HG03520 (cell line): Measurements from ENCODE around the gene ZFAND2A.
"Not testable (repeated sequence)": the region's sequence is repeated elsewhere in the genome, so short reads cannot be mapped to it uniquely, and the experiment has no call there.

Source experiments
- ATAC-seq: cut with Tn5 transposase; IDR thresholded peaks from one replicate; pipeline ENCODE4 v1.9.1; 2021; ENCODE audit warnings: mild to moderate bottlenecking, moderate library complexity; ENCODE audit not compliant: unreplicated experiment

The ZFAND2A gene

DNA sequence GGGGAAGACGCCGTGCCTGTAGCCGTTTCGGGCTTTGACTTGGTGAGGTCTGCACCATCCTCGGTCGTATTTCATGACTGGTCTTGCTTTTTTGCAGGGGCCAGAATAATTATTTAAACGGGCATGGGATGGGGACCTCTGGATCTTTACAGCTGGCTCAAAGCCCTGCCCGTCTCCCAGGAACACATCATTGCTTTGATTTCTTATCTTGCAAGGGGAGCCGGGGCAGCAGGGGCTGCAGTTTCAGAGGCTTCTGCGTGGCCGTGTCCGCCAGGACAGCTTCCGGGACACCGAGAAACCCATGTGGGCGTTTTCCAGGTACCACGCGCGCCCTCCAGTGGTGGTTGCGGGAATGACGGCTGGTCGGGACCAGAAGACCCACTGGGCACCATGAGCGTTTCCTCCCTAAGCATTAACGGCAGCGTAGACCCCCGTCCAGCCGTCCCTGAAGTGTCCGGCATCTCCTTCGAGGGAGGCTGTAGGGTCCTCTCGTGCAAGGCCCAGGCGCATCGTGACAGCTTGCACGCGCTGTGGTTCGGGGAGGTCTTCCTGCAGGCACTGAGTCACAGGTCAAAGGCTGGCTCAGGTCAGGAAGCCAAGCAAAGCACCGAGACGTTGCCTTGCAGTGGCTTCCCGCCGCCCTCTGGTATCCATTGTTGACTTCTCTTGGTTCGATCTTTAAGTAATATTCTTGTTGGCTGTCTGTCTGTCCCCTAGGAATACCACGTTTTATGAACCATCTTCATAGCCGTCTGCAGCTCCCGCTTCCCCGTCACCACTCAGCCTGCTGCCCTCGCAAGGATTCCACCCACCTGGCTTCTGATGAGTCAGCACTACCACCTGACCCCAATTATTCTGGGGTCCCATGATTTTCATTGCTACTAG is 16.2 kb upstream of the ZFAND2A start:
- ATAC-seq = no peak

DNA sequence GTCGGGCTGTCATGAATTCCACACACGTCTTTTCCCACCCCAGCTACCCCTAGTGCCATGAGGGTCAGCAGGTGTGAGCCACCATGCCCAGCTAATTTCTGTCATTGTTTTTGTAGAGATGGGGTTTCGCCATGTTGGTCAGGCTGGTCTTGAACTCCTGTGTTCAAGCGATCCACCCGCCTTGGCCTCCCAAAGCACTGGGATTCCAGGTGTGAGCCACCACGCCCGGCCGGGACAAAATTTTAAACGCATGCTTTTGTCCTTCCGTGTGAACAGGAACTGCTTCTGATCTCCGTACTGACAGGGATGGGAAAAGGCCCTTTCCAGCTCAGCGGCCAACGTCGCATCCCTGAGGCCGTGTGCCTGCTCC is 15.6 kb upstream of the ZFAND2A start:
- no peak for ATAC-seq

DNA sequence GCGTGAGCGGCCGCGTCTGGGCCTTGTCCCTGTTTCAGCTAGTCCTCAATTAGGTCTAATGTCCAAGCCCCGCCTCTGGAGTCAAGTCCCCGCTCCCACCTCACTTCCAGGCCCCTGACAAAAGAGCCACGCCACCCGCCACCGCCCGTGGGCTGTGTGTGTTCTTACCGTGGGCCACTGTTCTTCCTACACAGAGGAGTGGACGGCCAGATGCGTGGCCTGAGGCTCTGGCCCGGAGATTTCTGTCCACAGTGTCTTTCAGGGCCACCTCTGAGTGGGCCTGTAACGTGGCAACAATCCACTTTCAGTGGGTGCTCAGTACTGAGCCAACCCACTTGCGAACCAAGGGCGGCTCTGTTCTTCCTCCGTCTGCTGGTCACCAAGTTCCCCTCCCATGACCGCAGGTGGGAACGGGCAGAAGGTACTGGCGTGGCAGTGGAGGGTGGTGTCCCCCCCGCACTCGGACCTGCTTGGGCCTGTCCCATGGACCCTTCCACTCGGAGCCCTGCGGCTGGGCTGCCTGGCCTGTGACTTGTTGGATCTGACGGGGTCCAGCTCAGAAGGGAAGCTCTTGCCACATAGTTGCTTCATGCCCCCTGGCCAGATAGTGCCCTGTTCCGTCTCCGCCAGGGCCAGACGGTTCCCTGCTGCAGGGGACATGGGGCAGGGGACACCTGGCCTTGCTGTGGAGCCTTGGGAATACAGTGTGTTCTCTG is 15.0 kb upstream of the ZFAND2A start:
- no peak for ATAC-seq

DNA sequence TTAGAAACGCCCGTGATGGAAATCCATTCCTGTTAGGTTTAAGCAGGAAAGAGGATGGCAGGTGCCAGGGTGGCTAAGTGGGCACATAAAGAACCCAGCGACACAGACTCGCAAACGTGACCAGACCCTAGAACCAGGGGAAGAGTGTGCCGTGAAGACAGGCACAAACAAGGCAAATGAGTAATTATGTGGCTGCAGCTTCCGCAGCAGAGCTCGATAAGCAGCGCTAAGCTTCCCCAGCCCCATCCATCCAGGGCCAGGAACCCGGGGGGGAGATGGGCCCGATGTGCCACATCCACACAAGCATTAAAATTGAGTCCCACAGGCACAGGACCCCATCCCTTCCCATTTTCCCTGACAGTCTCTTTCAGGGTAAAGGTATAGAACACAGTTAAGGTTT is 14.0 kb upstream of the ZFAND2A start:
- no peak for ATAC-seq

DNA sequence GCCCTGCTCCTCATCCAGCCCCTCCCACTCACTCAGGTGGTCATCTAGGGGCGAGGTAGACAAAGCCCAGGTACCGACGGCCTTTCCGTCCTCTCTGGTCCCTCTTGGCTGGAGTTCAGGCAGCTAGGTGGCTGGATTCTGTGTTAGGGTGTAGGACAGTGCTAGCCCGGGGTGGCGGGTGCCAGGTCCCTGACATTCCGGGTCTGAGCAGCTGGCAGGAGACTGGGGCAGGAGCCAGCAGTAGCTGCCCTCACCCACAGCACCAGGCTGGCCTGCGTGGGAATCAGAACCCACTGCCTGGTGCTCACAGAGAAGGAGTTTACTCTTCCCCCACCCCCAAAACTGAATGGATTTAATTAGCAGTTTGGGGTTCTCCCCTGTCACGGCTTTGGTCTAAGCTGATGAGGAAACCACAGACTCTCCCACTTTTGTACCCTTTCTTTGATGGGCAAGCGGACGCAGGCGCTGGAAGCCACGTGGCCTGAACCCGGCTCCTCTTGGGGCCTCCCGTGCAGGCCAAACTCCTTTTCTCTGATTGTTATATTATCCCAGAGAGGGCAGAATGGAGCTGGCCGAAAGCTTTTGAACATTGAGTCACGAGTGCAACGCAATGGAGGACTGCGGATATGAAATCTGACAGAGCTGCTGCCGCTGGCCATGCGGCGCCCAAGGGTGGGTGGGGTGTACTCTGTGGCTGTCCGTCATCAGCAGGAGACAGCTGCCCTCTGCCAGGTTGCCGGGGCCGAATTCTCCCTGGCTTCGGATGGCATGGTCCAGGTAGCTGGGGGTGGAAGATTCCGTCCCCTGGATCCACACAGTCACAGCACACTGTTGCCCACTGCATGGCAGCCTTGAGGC is 12.9 kb upstream of the ZFAND2A start:
- no peak for ATAC-seq

DNA sequence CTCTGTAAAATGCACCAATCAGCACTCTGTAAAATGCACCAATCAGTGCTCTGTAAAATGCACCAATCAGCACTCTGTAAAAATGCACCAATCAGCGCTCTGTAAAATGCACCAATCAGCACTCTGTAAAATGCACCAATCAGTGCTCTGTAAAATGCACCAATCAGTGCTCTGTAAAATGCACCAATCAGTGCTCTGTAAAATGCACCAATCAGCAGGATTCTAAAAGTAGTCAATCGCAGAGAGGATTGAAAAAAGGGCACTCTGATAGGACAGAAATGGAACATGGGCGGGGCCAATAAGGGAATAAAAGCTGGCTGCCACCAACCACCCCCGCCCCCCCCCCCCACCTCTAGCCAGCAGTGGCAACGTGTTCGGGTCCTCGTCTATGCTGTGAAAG is 11.5 kb upstream of the ZFAND2A start:
- ATAC-seq = not testable (repeated sequence)

DNA sequence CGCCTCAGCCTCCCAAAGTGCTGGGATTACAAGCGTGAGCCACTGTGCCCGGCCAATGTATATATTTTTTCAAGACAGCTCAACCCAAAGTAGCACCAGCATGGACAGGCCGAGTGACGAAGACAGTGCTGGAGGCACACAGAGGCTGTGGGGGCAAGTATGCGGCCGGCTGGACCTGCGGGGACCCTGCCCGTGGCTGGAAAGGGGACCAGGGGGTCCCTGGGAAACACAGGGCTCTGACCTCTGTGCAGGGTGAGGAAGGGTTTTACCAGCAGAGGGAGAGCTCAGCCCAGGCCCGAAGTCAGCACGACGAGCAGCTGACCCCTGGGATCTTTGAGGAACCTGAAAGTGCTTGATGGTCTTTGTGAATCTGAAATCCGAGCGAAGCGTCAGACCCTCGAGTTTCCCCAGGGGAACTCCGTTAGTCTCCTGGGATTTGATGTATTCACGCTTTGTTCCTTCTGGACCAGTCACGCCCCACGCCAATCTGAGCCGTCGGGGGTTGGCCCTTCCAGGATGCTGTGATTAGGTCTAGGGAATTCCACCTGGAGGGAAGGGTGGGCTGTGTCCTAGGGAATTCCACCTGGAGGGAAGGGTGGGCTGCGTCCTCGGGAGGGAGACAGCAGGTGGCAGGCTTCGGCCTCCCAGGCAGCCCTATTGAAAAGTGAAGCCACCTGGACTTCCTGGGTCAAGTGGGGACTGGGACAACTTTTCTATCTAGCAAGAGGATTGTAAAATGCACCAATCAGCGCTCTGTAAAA is 10.9 kb upstream of the ZFAND2A start:
- ATAC-seq = no peak

DNA sequence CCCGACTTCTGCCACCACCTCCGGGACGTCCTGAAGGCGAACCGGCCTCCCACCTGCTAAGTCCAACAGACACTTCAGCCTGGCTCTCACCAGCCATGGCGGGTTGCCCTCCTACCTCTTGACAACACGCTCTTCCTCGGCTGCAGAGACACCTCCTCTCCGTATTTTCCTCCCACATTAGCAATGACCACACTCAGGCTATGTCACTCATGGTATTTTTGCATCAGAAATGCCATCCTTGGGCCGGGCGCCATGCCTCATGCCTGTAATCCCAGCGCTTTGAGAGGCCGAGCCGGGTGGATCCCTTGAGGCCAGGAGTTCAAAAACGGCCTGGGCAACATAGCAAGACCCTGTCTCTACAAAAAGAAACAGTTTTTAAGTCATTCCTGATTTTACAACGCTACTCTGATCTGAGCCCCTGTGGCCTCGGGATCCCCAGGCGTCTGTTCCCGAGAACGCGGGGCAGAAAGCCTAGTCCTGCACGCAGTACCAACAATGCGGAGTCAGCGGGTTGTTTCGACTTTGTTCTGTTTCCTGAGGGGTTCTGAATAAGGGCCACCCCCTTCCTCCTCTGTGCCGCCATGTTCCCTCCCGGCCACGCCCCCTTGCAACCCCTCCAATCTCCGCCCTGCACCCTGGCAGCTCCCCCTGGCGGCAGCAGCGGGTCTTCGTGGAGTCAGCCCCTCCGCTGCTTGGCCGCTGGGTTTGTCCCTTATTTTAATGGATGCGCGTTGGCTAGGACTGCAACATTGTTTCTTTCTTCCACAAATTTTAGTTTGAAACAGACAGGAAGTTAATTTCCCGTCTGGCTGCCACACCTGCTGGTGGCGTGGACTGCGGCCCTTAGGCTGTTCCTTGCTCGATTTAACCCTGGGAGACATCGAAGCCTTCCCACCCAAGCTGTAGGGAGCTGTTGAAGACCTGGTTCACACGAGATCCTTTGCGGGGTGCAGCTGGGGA is 9.7 kb upstream of the ZFAND2A start:
- no peak for ATAC-seq

DNA sequence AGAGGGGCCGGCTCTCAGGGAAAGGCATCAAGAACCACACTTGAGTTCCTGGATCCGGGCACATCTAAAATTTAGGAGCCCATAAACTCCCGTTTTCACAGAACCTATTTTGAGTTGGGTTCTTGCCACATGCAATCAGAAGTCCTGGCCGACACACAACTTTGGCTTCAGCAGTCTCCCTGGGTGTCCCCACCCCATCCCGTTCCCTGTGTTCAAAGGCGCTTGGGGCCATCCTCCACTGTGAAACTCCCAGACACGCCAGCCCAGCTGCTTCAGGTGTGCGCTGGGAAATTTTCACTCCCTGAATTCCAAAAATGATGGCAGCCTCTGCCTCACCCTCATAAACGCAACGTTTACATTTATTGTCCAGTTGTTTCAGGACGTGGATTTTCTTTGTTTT is 8.4 kb upstream of the ZFAND2A start:
- ATAC-seq = no peak

DNA sequence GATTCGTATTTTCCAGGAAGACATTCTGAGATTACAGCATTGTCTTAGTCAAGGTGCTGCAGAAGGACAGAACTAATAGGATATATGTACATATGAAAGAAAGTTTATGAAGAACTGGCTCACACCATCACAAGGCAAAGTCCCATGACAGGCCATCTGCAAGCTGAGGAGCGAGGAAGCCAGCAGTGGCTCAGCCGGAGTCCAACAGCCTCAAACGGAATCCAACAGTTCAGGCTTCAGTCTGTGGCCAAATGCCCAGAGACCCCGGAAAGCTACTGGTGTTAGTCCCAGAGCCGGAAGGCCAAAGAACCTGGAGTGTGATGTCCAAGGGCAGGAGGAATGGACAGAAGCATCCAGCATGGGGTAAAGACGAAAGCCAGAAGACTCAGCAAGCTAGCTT is 4.4 kb upstream of the ZFAND2A start:
- ATAC-seq = no peak

DNA sequence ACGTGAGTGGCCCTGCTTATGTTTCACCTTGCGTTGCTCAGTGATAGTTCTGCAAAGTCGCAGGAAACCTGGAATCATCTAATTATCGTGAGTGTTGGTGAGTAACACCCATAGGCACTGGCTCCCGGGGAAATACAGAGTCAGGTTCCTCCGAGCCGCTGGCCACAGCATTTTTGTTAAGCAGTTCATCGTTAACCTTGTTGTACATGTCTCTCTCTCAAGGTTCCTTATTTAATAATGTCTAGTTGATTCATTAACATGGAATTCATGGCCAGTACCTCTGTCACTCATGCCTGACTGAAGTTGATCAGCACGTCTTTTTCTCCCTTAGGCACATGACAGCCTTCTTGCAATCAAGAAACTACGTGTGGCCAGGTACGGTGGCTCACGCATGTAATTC is 3.1 kb upstream of the ZFAND2A start:
- ATAC-seq = no peak

DNA sequence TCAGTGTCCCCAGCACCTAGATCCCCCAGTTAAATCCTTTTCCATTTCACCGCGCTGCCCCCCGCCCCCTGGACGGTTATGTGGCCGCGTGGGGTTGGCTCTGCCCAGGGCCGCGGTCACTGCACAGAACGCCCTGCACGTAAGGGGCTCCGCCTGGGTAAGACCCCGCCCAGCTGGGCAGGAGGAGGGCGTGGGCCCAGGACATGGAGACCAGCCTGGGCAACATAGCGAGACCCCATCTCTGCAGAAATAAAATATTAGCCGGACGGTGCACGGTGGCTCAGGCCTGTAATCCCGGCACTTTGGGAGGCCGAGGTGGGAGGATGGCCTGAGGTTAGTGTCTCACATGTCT is 650 bp upstream of the ZFAND2A start:
- no peak for ATAC-seq

DNA sequence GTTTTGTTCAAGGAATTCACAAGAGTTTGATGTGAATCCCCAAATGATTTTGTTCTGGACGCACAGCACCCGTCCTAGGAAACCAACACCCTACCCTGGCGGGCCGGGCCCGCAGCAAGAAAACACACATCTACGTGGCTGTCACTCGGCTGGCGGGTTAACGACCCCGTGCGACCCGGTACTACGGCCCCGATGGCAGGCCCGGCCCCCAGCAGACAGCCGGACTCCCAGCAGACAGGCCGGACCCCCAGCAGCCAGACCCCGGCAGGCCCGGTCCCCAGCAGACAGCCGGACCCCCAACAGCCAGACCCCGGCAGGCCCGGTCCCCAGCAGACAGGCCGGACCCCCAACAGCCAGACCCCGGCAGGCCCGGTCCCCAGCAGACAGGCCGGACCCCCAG is 765 bp downstream of the ZFAND2A start:
- not testable (repeated sequence) for ATAC-seq

DNA sequence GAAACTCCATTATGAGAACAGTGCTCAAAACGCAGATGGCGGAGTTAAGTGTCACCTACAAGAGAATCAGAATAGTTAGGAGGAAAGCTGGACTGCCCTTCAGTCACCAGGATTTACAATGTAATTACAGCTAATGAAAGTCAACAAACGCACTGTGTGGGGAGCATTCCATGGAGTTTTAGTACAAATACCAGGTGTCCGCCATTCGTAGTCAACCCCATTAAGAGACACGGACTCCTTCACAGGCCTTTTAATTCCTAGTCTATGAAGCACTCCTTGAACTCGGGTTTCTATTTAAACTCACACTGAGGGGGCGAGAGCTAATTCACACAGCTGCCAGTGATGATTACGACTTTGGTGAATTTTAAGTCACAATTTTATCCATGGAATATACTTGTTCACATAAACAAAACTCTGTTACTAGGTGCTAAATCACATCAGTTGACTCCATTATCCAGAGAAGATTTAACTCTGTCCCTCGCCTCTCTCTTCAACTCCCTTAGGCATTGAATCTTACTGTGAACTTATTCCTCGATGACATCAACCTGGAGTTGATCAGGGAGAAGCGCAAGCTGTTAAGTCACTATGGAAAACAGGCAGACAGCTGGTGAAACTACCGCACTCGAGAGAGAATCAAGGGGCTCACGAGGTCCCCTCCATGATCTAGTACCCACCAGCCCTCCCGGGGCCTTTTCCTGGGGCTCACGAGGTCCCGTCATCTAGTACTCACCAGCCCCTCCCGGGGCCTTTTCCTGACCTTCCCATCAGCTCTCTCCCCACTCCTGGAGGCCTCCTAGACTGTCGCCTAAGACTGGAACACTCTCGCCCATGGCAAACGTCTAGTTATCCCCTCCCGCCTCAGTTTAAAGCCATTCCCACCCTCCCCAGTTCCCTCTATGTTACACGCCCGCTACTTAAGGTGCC is 1.5 kb downstream of the ZFAND2A start:
- ATAC-seq = no peak

DNA sequence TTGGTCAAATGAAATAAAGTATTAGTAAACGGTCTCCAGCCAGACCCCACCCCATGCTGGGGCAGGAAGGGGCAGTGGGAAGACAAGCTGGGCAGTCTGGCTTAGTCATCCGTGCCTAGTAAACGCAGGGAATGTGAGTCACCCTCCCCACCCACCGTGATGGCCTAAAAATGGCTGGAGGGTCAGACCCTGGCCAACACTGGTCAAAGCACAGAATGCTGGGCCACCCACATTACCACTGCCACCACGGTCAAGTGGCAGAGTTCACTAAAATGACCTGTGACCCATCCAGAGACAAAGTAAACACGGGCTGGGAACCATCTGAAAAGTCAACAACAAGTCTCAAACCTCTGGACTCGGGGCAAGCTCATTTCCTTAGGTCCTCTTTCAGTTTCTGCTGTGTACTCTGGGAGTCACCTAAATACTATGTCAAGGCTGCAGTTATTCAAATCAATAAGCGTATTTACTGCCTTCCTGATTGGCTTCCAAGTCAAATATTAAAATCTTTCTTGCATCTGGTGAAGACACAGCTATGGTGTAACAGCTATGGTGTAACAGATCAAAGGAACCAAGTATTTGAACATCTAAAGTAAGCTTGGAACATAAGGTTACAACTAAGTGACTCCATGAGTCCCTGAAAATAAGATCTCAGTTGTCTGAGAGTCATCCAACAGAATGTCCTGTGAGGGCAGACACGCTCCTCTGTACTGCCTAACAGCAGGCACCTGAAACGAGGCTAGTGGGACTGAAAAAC is 3.0 kb downstream of the ZFAND2A start:
- ATAC-seq = no peak

DNA sequence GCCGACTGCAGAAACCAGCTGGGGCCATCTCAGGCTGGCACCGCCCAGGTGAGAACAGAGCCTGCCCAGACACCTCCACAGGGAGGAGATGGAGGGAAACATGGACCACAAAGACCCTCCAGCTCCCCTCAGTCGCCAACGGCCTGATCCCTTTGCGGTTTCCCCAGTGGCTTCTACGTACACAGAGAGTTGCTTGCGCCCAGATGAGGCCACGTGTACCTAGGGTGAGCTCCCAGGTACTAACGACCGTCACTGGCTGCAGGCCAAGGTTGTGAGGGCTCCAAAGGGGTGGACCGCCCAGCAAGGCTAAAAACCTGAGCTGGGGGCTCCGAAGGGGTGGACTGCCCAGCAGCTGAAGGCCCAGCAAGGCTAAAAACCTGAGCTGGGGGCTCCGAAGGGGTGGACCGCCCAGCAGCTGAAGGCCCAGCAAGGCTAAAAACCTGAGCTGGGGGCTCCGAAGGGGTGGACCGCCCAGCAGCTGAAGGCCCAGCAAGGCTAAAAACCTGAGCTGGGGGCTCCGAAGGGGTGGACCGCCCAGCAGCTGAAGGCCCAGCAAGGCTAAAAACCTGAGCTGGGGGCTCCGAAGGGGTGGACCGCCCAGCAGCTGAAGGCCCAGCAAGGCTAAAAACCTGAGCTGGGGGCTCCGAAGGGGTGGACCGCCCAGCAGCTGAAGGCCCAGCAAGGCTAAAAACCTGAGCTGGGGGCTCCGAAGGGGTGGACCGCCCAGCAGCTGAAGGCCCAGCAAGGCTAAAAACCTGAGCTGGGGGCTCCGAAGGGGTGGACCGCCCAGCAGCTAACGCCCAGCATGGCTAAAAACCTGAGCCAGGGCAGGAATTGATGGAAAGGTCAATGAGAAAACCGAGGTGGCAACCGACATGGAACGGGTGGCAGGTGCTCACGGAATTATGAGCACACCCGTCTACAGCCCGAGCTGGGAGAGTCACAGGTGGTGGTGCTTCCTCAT is 3.9 kb downstream of the ZFAND2A start:
- ATAC-seq = not testable (repeated sequence)
